ENCODE data around the gene MRPL17. TPM values are rescaled to one million over a fixed set of nuclear protein-coding genes. Genes with fewer than 3 reads are reported as not detected.
A peak's percentile ranks its signal among the peaks of the same experiment; 100 is the strongest.

MRPL17 gene
- polyA plus RNA-seq, 1 donor from 2014 or later, result 28.3 TPM

- peak overlapping the region; percentile 43 for H3K4me2 ChIP-seq (ENCODE audit: low read length)
- no peaks in the 10 kb centered on the region for H3F3A ChIP-seq (ENCODE audit: insufficient read depth, low read length, poor library complexity, severe bottlenecking)
- TF ChIP-seq RAD21 (conservative IDR thresholded peaks at IDR 0.05), result no peak
- no peak for TF ChIP-seq EP300 (conservative IDR thresholded peaks at IDR 0.05; ENCODE audit: poor library complexity, severe bottlenecking)
- no peak for TF ChIP-seq TAF1 (IDR thresholded peaks at IDR 0.05; ENCODE audit: low read depth)
- no peak for TF ChIP-seq EZH2 (IDR thresholded peaks at IDR 0.05; ENCODE audit: borderline replicate concordance, insufficient read depth, low read length, poor library complexity, severe bottlenecking)
- no peak for TF ChIP-seq POLR2AphosphoS5 (IDR thresholded peaks at IDR 0.05)
- peaks cover 77% of the 10 kb centered on the region for H3K79me2 ChIP-seq (replicated peaks; ENCODE audit: insufficient read depth, low read length)
- H3K36me3 ChIP-seq (ENCODE audit: insufficient read depth, low read length), result no peaks in the 10 kb centered on the region
- no peaks in the 10 kb centered on the region for H3K27me3 ChIP-seq (ENCODE audit: insufficient read depth, low read depth, low read length)
- no peaks in the 10 kb centered on the region for H3K9me2 ChIP-seq (ENCODE audit: insufficient read depth, low read length)
- H3K9me3 ChIP-seq (ENCODE audit: low read length), result no peaks in the 10 kb centered on the region
- H3K27ac ChIP-seq (ENCODE audit: low read length), result peak overlapping the region; percentile 93
- H3K4me3 ChIP-seq (ENCODE audit: low read length), result peak overlapping the region; percentile 84
- H2AFZ ChIP-seq (ENCODE audit: low read depth, low read length), result no peak overlapping the region
- peaks cover 13% of the 10 kb centered on the region for H4K20me1 ChIP-seq (ENCODE audit: insufficient read depth)
- no peak overlapping the region for H3K9ac ChIP-seq (ENCODE audit: low read length)
These were observed 29.5 kb downstream of the MRPL17 start for GRCh38 chr11:6653656-6654055.

- H3K9ac ChIP-seq (ENCODE audit: low read length), result no peak overlapping the region
- H3K36me3 ChIP-seq (ENCODE audit: insufficient read depth, low read length), result no peaks in the 10 kb centered on the region
- H4K20me1 ChIP-seq (ENCODE audit: insufficient read depth), result peaks cover 18% of the 10 kb centered on the region
- peak overlapping the region; percentile 43 for H3K4me2 ChIP-seq (ENCODE audit: low read length)
- no peak overlapping the region for H3K27ac ChIP-seq (ENCODE audit: low read length)
- H3K79me2 ChIP-seq (replicated peaks; ENCODE audit: insufficient read depth, low read length), result peaks cover 82% of the 10 kb centered on the region
- H3K4me3 ChIP-seq (ENCODE audit: low read length), result peak overlapping the region; percentile 84
- no peaks in the 10 kb centered on the region for H3K27me3 ChIP-seq (ENCODE audit: insufficient read depth, low read depth, low read length)
- H3K9me3 ChIP-seq (ENCODE audit: low read length), result no peaks in the 10 kb centered on the region
- no peak overlapping the region for H2AFZ ChIP-seq (ENCODE audit: low read depth, low read length)
- no peaks in the 10 kb centered on the region for H3K9me2 ChIP-seq (ENCODE audit: insufficient read depth, low read length)
- TF ChIP-seq CTCF (IDR thresholded peaks at IDR 0.05; ENCODE audit: poor library complexity, severe bottlenecking) (no peak), MXI1 (conservative IDR thresholded peaks at IDR 0.05; ENCODE audit: poor library complexity, severe bottlenecking) (no peak), TAF1 (IDR thresholded peaks at IDR 0.05; ENCODE audit: low read depth) (no peak), RAD21 (conservative IDR thresholded peaks at IDR 0.05) (no peak), SMC3 (conservative IDR thresholded peaks at IDR 0.05; ENCODE audit: poor library complexity) (no peak)
- no peaks in the 10 kb centered on the region for H3F3A ChIP-seq (ENCODE audit: insufficient read depth, low read length, poor library complexity, severe bottlenecking)
These were observed 30.0 kb downstream of the MRPL17 start for GRCh38 chr11:6653097-6653496.

- H3K27me3 ChIP-seq (ENCODE audit: insufficient read depth, low read depth, low read length), result no peaks in the 10 kb centered on the region
- H3F3A ChIP-seq (ENCODE audit: insufficient read depth, low read length, poor library complexity, severe bottlenecking), result no peaks in the 10 kb centered on the region
- H3K4me2 ChIP-seq (ENCODE audit: low read length), result peak overlapping the region; percentile 43
- H4K20me1 ChIP-seq (ENCODE audit: insufficient read depth), result peaks cover 25% of the 10 kb centered on the region
- no peaks in the 10 kb centered on the region for H3K9me3 ChIP-seq (ENCODE audit: low read length)
- no peak overlapping the region for H3K27ac ChIP-seq (ENCODE audit: low read length)
- H3K4me3 ChIP-seq (ENCODE audit: low read length), result peak overlapping the region; percentile 84
- no peak overlapping the region for H2AFZ ChIP-seq (ENCODE audit: low read depth, low read length)
- H3K9me2 ChIP-seq (ENCODE audit: insufficient read depth, low read length), result no peaks in the 10 kb centered on the region
- H3K79me2 ChIP-seq (replicated peaks; ENCODE audit: insufficient read depth, low read length), result peaks cover 91% of the 10 kb centered on the region
- TF ChIP-seq REST (IDR thresholded peaks at IDR 0.05; ENCODE audit: borderline replicate concordance), result no peak
- TF ChIP-seq EP300 (conservative IDR thresholded peaks at IDR 0.05; ENCODE audit: poor library complexity, severe bottlenecking), result no peak
- no peak for TF ChIP-seq MXI1 (conservative IDR thresholded peaks at IDR 0.05; ENCODE audit: poor library complexity, severe bottlenecking)
- TF ChIP-seq CTCF (IDR thresholded peaks at IDR 0.05; ENCODE audit: poor library complexity, severe bottlenecking), result no peak
- TF ChIP-seq EZH2 (IDR thresholded peaks at IDR 0.05; ENCODE audit: borderline replicate concordance, insufficient read depth, low read length, poor library complexity, severe bottlenecking), result no peak
- TF ChIP-seq POLR2AphosphoS5 (IDR thresholded peaks at IDR 0.05), result no peak
- TF ChIP-seq SMC3 (conservative IDR thresholded peaks at IDR 0.05; ENCODE audit: poor library complexity), result no peak
- TF ChIP-seq TAF1 (IDR thresholded peaks at IDR 0.05; ENCODE audit: low read depth), result no peak
- H3K9ac ChIP-seq (ENCODE audit: low read length), result no peak overlapping the region
- H3K36me3 ChIP-seq (ENCODE audit: insufficient read depth, low read length), result no peaks in the 10 kb centered on the region
These were observed 31.0 kb downstream of the MRPL17 start for GRCh38 chr11:6652182-6652581.
